SU-DHL-6 (cell line): ENCODE data around the gene TAF11.

Experiments used
- H2AFZ ChIP-seq: fragments of 200-600 bp; sonication (generic); 2 replicates; pipeline ENCODE4 v1.6.1; 2014; ENCODE audit warnings: low read depth, mild to moderate bottlenecking, moderate library complexity, mixed read lengths, antibody characterized with exemption, low read length; ENCODE audit not compliant: severe bottlenecking
- H3F3A ChIP-seq: fragments of 200-600 bp; shearing (Covaris generic); 2 replicates; pipeline ENCODE4 v1.6.0; 2016; ENCODE audit warnings: antibody characterized with exemption, mild to moderate bottlenecking; ENCODE audit not compliant: insufficient read depth
- H3K27ac ChIP-seq: fragments of 200-600 bp; sonication (generic); 2 replicates; pipeline ENCODE4 v1.5.1; 2016; ENCODE audit warnings: low read depth, mild to moderate bottlenecking, low read length, moderate library complexity, mixed read lengths
- H3K27me3 ChIP-seq: fragments of 200-600 bp; sonication (generic), shearing (Covaris generic); 2 replicates; pipeline ENCODE4 v1.6.0; 2014; ENCODE audit warnings: mild to moderate bottlenecking, low read length
- H3K36me3 ChIP-seq: fragments of 200-600 bp; sonication (generic); 2 replicates; pipeline ENCODE4 v1.6.1; 2014; ENCODE audit warnings: mild to moderate bottlenecking, low read length, mixed read lengths
- H3K4me2 ChIP-seq: fragments of 300-600, 200-600 bp; shearing (Covaris generic), sonication (generic); 2 replicates; pipeline ENCODE4 v1.6.0; 2014; ENCODE audit warnings: low read length, low read depth, mild to moderate bottlenecking; ENCODE audit not compliant: poor library complexity, severe bottlenecking
- H3K4me3 ChIP-seq: fragments of 200-600 bp; sonication (generic); 2 replicates; pipeline ENCODE4 v1.5.1; 2014; ENCODE audit warnings: antibody characterized with exemption, low read length, mild to moderate bottlenecking, mixed read lengths; ENCODE audit not compliant: insufficient read depth, poor library complexity, severe bottlenecking
- H3K79me2 ChIP-seq: fragments of 200-600 bp; sonication (generic); 2 replicates; pipeline ENCODE4 v1.6.1; 2014; ENCODE audit warnings: mild to moderate bottlenecking, low read length, moderate library complexity; ENCODE audit not compliant: insufficient read depth
- H3K9ac ChIP-seq: fragments of 200-600 bp; sonication (generic); 2 replicates; pipeline ENCODE4 v1.7.0; 2014; ENCODE audit warnings: mild to moderate bottlenecking, low read length
- H3K9me2 ChIP-seq: fragments of 200-600 bp; sonication (generic); replicated peaks from 2 replicates; pipeline ENCODE4 v1.6.1; 2014; ENCODE audit warnings: low read length; ENCODE audit not compliant: insufficient read depth
- H3K9me3 ChIP-seq: fragments of 200-600 bp; sonication (generic); 2 replicates; pipeline ENCODE4 v1.6.1; 2014; ENCODE audit warnings: low read length, mixed read lengths; ENCODE audit not compliant: insufficient read depth
- H4K20me1 ChIP-seq: fragments of 200-600 bp; sonication (generic); 2 replicates; pipeline ENCODE4 v1.6.1; 2014; ENCODE audit warnings: low read depth, mild to moderate bottlenecking, antibody characterized with exemption, low read length, moderate library complexity, mixed read lengths
- CTCF ChIP-seq: fragments of 200-600 bp; sonication (generic); IDR thresholded peaks from one replicate; pipeline ENCODE4 v1.5.1; 2017; ENCODE audit warnings: antibody characterized with exemption, mild to moderate bottlenecking, low read length, moderate library complexity; ENCODE audit not compliant: insufficient read depth, poor library complexity, severe bottlenecking
- EZH2phosphoT487 ChIP-seq: fragments of 200-600 bp; sonication (generic), shearing (Covaris generic); conservative IDR thresholded peaks from 2 replicates; pipeline ENCODE4 v1.6.1; 2018; ENCODE audit warnings: mild to moderate bottlenecking, antibody characterized with exemption, low read length, moderate library complexity, mixed read lengths

Gene TAF11

GRCh38 chr6:34920097-34920496 is 32.3 kb upstream of the TAF11 start:
- Histone ChIP-seq H3K9ac (no peak overlapping the region), H3K27ac (no peak overlapping the region), H2AFZ (no peak overlapping the region), H3K79me2 (no peaks in the 10 kb centered on the region), H3K27me3 (no peaks in the 10 kb centered on the region), H3F3A (no peaks in the 10 kb centered on the region), H3K4me2 (no peak overlapping the region), H3K9me3 (no peaks in the 10 kb centered on the region), H3K9me2 (no peaks in the 10 kb centered on the region), H3K4me3 (no peak overlapping the region), H3K36me3 (no peaks in the 10 kb centered on the region), H4K20me1 (no peaks in the 10 kb centered on the region)
- TF ChIP-seq CTCF, result no peak
- TF ChIP-seq EZH2phosphoT487, result no peak

GRCh38 chr6:34919651-34920050 is 31.8 kb upstream of the TAF11 start:
- Histone ChIP-seq H3K4me2 (no peak overlapping the region), H3K27ac (no peak overlapping the region), H3K9ac (no peak overlapping the region)

GRCh38 chr6:34917626-34918285 is 29.9 kb upstream of the TAF11 start:
- no peak overlapping the region for H3K27ac ChIP-seq
- H3K9ac ChIP-seq, result no peak overlapping the region
- H3K9me3 ChIP-seq, result no peaks in the 10 kb centered on the region
- H3F3A ChIP-seq, result no peaks in the 10 kb centered on the region
- 0 out of 2 replicates have a peak, but pooled peaks cover 2% of the 10 kb centered on the region for H4K20me1 ChIP-seq
- H2AFZ ChIP-seq, result no peak overlapping the region
- no peaks in the 10 kb centered on the region for H3K9me2 ChIP-seq
- no peaks in the 10 kb centered on the region for H3K79me2 ChIP-seq
- no peaks in the 10 kb centered on the region for H3K27me3 ChIP-seq
- H3K4me2 ChIP-seq, result no peak overlapping the region
- no peaks in the 10 kb centered on the region for H3K36me3 ChIP-seq
- TF ChIP-seq EZH2phosphoT487, result no peak
- TF ChIP-seq CTCF, result no peak
- no peak overlapping the region for H3K4me3 ChIP-seq

More at GRCh38 chr6:34919651-34920050, 31.8 kb upstream of the TAF11 start:
- H3K36me3 ChIP-seq, result no peaks in the 10 kb centered on the region
- no peaks in the 10 kb centered on the region for H3K9me2 ChIP-seq
- H2AFZ ChIP-seq, result no peak overlapping the region
- H3K27me3 ChIP-seq, result no peaks in the 10 kb centered on the region
- no peak overlapping the region for H3K4me3 ChIP-seq
- H3F3A ChIP-seq, result no peaks in the 10 kb centered on the region
- H3K79me2 ChIP-seq, result no peaks in the 10 kb centered on the region
- H3K9me3 ChIP-seq, result no peaks in the 10 kb centered on the region
- TF ChIP-seq CTCF (no peak), EZH2phosphoT487 (no peak)
- no peaks in the 10 kb centered on the region for H4K20me1 ChIP-seq
